Kidney (tissue), 14 donors: Measurements from ENCODE around the gene MAP3K5. TPM values are rescaled to one million over a fixed set of nuclear protein-coding genes. Genes with fewer than 3 reads are reported as not detected.

Source experiments
- DNase-seq, 5 donors: peaks; one replicate each; pipeline ENCODE4 v3.0.0-alpha.2; 2013 to 2020
- FAIRE-seq: peaks from 2 replicates; lab custom pipeline; 2012; peaks lifted over from hg19 to GRCh38; lab: Jason Lieb, UNC
- H3K27ac ChIP-seq, 2 donors: one replicate each; pipeline ENCODE4 v1.7.0; 2013; ENCODE audit warnings: low read depth in 2 of 2, low read length in 2 of 2, inconsistent platforms in 1 of 2
- H3K27me3 ChIP-seq: one replicate; pipeline ENCODE4 v1.7.1; 2013; ENCODE audit warnings: low read length, inconsistent platforms; ENCODE audit not compliant: control insufficient read depth, insufficient read depth
- H3K36me3 ChIP-seq, 3 donors: one replicate each; pipeline versions ENCODE4 v1.7.0 to v1.7.1; 2013; ENCODE audit warnings: low read length in 3 of 3, control low read depth in 1 of 3, inconsistent platforms in 1 of 3; ENCODE audit not compliant: insufficient read depth in 3 of 3, control insufficient read depth in 2 of 3
- H3K4me1 ChIP-seq, 3 donors: one replicate each; pipeline versions ENCODE4 v1.7.0 to v1.7.1; 2013; ENCODE audit warnings: low read length in 3 of 3, inconsistent platforms in 1 of 3, low read depth in 1 of 3; ENCODE audit not compliant: control insufficient read depth in 2 of 3, insufficient read depth in 2 of 3
- H3K4me3 ChIP-seq, 3 donors: one replicate each; pipeline versions ENCODE4 v1.7.0 to v1.8.1; 2013; ENCODE audit warnings: low read length in 3 of 3, control low read depth in 1 of 3, inconsistent platforms in 1 of 3
- H3K9ac ChIP-seq, 3 donors: one replicate each; pipeline versions ENCODE4 v1.7.0 to v1.7.1; 2013; ENCODE audit warnings: low read length in 3 of 3, control low read depth in 1 of 3, inconsistent platforms in 1 of 3
- H3K9me3 ChIP-seq, 3 donors: one replicate each; pipeline versions ENCODE4 v1.7.0 to v1.7.1; 2013; ENCODE audit warnings: low read length in 3 of 3, control low read depth in 1 of 3, inconsistent platforms in 1 of 3; ENCODE audit not compliant: control insufficient read depth in 2 of 3, insufficient read depth in 1 of 3
- intact Hi-C: fragments of 100-400 bp; cut with DNase I; formaldehyde crosslinking; loops from one replicate; pipeline ENCODE4 v1.11.1; 2022
- polyA plus RNA-seq: library from polyadenylated mRNA; stranded (reverse); fragments of 350-450 nt; fragmentation: Illumina TruSeq; extraction: RNeasy Lipid Tissue Mini Kit (QIAGEN cat#74804); gene quantifications from one replicate; pipeline ENCODE4 v1.2.3, GENCODE V29; 2014; ENCODE audit warnings: low read depth, low replicate concordance; ENCODE audit not compliant: insufficient read depth
- total RNA-seq: library from RNA; stranded (reverse); fragmentation: NEBNext Ultra II Directional; extraction: Animal tissue kit (Norgen Biotek cat#: 25700); gene quantifications from one replicate; pipeline ENCODE4 v1.2.1, GENCODE V29; 2021
- TF ChIP-seq, protein P1 (sequence below): IDR thresholded peaks from 3 replicates; pipeline ENCODE4 v1.5.1; 2012; ENCODE audit warnings: mild to moderate bottlenecking, moderate library complexity, borderline replicate concordance; ENCODE audit not compliant: insufficient read depth; ENCODE audit errors: extremely low read depth
- donor health status: control.
- donor health status: control.
- donor health status: control.
- donor health status: control.
- donor health status: control.
- donor health status: DM: yes; HTN: yes; CAD: no.
- donor health status: Normal renal cell carcinoma (clear cell type).

Gene MAP3K5
- total and polyA plus RNA-seq, 2 donors from 2014 or later, result 5.9 to 32.9 TPM

DNA sequence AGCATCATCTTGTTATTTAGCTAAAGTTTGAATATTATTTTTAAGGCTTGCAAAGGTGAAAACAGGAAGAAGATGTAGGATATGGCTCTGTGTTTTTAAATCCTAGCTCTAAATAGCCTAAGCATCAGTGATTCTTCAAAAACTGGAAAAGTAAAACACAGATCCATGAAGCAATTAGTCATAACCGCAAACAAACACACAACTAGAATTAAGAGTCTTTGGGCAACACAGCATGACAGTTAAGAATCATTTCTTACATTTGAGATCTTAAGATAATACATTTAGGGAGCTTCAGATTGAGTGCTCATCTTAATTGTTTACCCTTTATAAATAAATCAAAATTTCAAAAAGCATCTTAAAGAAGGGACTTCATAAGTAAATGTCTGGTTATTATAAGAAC lies 126.2 kb downstream of the MAP3K5 start:
- DNase-seq, result no peak
- H3K4me1 ChIP-seq, result peaks cover 0 to 5% (median 0%) of the 10 kb centered on the region in 3 donors
- no peak overlapping the region for H3K9ac ChIP-seq
- H3K36me3 ChIP-seq, result no peaks in the 10 kb centered on the region
- H3K27me3 ChIP-seq, result no peaks in the 10 kb centered on the region
- no peak overlapping the region for H3K4me3 ChIP-seq
- H3K27ac ChIP-seq, result no peak overlapping the region
- FAIRE-seq, result no peak
- intact Hi-C loops, result no loop called here
- no peaks in the 10 kb centered on the region for H3K9me3 ChIP-seq
- TF ChIP-seq, protein P1, sequence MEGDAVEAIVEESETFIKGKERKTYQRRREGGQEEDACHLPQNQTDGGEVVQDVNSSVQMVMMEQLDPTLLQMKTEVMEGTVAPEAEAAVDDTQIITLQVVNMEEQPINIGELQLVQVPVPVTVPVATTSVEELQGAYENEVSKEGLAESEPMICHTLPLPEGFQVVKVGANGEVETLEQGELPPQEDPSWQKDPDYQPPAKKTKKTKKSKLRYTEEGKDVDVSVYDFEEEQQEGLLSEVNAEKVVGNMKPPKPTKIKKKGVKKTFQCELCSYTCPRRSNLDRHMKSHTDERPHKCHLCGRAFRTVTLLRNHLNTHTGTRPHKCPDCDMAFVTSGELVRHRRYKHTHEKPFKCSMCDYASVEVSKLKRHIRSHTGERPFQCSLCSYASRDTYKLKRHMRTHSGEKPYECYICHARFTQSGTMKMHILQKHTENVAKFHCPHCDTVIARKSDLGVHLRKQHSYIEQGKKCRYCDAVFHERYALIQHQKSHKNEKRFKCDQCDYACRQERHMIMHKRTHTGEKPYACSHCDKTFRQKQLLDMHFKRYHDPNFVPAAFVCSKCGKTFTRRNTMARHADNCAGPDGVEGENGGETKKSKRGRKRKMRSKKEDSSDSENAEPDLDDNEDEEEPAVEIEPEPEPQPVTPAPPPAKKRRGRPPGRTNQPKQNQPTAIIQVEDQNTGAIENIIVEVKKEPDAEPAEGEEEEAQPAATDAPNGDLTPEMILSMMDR, result no peak

DNA sequence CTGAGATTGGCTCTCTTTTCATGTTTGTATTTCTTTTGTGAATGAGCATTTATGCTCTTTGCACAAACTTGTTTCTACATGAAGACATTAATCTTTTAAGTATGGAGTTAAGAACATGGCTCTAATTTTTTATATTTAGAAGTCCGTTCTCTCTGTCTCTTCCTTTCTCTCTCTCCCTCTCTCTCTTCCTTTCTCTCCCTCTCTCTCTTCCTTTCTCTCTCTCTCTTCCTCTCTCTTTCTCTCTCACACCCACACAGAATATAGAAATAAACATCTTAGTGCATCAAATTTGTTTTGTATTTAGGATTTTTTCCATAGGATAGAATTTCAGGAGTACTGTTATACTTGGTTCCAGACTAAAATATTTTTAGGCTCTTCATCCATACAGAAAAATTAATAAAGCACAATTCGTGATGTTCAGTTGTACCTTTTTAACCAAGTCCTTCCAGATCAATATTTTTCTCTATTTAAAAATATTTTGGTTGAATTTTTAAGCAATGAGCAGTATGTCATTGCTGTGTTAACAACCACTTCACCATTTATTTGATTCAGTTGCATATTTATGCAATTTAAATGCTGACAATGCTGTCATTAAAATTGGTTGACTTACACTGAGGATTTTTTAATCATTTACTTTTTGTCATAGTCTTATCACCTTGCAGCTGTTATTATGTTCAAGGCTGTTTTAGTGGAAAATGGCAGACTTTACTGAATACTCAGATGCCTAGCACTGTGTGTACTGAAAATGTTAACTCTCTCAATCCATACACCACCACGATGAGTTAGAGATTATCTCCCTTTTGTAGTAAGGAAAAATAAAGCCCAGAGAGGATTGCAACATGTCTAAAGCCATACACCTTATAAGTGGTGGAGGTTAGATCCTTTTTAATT lies 129.7 kb downstream of the MAP3K5 start:
- no peaks in the 10 kb centered on the region for H3K4me1 ChIP-seq
- DNase-seq (no peak), FAIRE-seq (no peak)
- H3K9me3 ChIP-seq, result no peaks in the 10 kb centered on the region
- no peak overlapping the region for H3K9ac ChIP-seq
- no peaks in the 10 kb centered on the region for H3K27me3 ChIP-seq
- TF ChIP-seq, protein P1, result no peak
- H3K27ac ChIP-seq, result no peak overlapping the region
- no peaks in the 10 kb centered on the region for H3K36me3 ChIP-seq
- intact Hi-C loops, result no loop called here
- H3K4me3 ChIP-seq, result no peak overlapping the region

DNA sequence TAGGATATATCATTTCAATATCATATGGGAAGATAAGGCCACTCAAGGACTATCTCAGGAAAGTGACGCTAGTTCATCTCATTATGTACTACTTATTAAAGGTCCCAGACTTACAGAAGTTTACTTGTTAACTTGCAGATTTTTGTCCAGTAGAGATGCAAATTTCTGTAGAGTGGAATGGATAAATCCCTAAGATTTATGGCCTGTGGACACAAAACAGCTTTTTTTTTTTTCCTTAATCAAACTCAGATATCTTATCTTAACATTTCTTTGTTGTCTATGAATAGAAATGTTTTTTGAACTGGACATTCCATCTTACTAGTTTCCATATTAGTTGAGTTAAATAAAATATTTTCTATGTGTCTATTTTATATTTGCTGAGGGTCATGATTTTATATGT lies 131.6 kb downstream of the MAP3K5 start:
- DNase-seq (no peak), FAIRE-seq (no peak)
- TF ChIP-seq, protein P1, result no peak
- Histone ChIP-seq H3K27me3 (no peaks in the 10 kb centered on the region), H3K9me3 (no peaks in the 10 kb centered on the region), H3K36me3 (no peaks in the 10 kb centered on the region), H3K4me1 (no peaks in the 10 kb centered on the region), H3K27ac (no peak overlapping the region), H3K9ac (no peak overlapping the region), H3K4me3 (no peak overlapping the region)
- intact Hi-C loops, result no loop called here
